Endothelial cell of hepatic sinusoid (primary cell): ENCODE measurements around the gene NFIA.

Source experiments
- in situ Hi-C: cut with HindIII; loops from 2 replicates; pipeline ENCODE4 v1.10.0; 2017; ENCODE audit warnings: low sequenced_read_pairs

The NFIA gene

DNA sequence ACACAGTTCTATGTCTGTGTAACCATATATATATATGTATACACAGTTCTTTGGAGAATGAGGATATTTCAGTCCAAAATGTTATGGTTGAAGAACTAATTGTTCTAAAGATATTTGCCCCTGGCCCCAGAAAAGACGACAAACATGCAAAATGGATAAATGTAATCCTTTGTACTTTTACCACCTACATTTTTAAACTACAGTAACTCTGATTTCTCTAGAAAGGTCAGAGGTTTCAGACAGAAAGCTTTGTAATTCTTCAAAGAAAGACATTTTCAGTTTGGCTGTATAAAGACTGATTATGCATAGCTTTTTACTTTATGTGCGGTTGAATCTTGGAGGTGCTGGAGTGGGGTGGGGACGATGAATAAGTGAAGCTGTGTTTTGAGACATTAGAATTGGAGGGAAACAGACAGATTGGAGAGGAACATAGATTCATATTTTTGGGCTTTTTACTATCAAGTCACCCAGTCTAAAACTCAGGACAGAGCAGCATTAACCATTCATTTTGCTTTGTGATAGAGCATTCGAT is 16.6 kb downstream of the NFIA start:
- in situ Hi-C loops = no loop called here

- in situ Hi-C loops = loop anchor here (5.0 kb wide), 1 partner anchor 62 kb away; no protein-coding TSS in a partner anchor
Observed at GRCh38 chr1:61100578-61100977, 18.2 kb downstream of the NFIA start.

DNA sequence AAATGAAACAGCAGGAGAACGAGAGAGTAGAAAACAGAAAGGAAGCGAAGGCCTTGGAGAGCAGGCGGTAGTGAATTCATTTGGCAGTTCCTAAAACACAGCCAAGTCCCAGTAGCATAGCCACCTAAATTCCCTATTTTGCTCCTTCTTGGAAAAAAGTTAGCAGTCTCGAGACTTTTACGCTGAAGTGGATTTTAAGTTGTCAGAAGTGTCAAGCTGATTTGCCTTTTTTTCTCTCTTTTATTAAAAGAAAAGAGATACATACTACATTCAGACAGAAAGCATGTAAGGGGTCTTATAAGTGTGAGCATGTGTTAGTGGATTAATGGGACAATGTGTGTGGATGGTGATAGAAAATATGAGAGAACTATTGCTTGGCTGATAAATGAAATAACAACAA is 19.2 kb downstream of the NFIA start:
- in situ Hi-C loops = loop anchor here (5.0 kb wide), 1 partner anchor 61 kb away; no protein-coding TSS in a partner anchor

DNA sequence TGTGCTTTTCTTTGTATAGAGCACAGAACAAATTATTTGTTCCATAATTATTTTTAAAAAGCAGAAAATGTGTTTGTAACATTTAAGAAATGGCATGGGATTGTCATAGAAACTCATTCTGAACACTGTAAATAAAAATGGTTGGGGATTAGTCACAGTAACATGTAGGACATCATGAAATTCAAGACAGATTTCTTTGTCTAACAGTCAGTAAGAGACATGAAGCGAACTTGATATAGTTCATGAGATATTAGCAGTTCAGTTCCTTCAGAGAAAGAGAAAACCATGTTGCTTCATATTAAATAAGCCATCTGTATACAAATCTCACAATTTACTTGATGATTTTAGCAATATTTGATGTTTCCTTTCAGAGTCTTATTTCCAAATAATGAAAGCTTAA is 19.7 kb downstream of the NFIA start:
- in situ Hi-C loops = loop anchor here (5.0 kb wide), 1 partner anchor 60 kb away; no protein-coding TSS in a partner anchor

DNA sequence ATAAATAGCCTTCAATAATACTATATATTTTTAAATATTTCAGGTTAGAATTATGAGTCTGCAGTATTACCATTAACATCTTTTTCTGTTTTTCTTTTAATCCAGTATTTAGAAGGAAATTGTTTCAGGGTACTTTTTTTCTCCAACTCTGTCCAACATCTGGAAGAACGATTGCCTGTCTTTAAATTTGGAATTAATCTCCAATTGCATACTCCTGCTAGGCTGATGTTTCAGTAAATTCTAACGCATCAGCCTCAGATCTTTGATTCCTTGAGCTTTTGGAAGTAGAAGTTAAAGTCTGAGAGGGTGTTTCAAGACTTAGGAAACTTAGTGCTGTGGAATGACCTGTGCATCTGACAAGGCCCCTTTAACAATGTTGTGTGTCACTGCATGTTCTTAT is 20.3 kb downstream of the NFIA start:
- in situ Hi-C loops = loop anchor here (5.0 kb wide), 1 partner anchor 60 kb away; no protein-coding TSS in a partner anchor

- in situ Hi-C loops = loop anchor here (5.0 kb wide), 1 partner anchor 58 kb away; no protein-coding TSS in a partner anchor
Observed at GRCh38 chr1:61104220-61104671, 21.9 kb downstream of the NFIA start.

DNA sequence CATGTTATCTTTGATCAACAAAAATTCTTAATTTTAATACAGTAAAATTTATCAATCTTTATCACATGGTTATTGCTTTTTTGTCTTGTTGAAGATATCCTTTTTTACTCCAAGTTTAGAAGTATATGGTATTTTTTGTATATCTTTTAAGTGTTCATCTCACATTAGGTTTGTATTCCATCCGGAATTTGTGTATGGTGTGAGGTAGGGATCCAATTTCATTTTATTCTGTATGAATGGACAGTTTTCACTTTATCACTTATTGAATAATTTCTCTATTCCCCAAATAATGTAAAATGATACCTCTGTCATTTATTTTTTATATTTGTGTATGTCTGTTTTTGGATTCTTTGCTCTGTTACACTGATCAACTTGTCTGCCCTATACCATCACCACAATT is 25.3 kb downstream of the NFIA start:
- in situ Hi-C loops = no loop called here

DNA sequence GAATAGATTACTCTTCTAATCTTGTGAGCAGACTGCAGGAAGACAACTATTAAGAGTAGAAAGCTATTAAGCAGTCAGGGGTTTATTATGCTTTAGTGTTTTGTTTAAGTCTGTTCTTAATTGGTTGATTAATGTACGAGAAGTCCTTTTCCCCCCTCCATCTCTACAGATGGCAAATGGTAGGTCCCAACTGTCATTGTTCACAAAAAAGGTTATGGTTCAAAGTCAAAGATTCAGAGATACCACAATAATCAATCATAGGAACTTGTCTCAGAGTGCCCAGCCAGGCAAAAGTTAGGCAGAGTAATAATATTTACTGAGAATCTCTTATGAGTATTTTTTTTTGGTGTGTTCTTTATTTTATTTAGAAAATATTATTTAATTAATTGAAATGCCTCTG is 26.8 kb downstream of the NFIA start:
- in situ Hi-C loops = no loop called here

DNA sequence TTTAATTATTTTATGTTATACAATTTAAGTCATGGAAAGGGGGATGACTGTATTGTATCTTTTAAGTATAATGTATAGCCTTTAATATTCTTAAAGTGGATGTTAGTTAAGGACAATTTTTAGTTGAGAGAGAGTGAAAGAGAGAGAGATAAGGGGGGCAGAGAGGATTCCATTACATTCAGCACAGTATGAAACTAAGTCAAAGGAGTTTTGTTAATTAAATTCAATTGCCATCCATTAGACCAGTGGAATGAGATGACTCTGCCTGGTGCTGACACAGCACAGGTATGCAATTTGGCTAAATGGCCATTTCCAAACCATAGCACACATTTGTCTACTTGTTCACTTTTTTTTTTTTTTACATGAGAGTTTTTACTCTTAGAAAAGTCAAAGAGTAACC is 27.5 kb downstream of the NFIA start:
- in situ Hi-C loops = no loop called here

- in situ Hi-C loops = no loop called here
Observed at GRCh38 chr1:61110554-61110953, 28.2 kb downstream of the NFIA start.

GRCh38 chr1:61111084-61112004 is 29.0 kb downstream of the NFIA start:
- in situ Hi-C loops = no loop called here

- in situ Hi-C loops = no loop called here
Observed at GRCh38 chr1:61114178-61114870, 32.0 kb downstream of the NFIA start.

GRCh38 chr1:61115436-61115835 is 33.1 kb downstream of the NFIA start:
- in situ Hi-C loops = no loop called here

DNA sequence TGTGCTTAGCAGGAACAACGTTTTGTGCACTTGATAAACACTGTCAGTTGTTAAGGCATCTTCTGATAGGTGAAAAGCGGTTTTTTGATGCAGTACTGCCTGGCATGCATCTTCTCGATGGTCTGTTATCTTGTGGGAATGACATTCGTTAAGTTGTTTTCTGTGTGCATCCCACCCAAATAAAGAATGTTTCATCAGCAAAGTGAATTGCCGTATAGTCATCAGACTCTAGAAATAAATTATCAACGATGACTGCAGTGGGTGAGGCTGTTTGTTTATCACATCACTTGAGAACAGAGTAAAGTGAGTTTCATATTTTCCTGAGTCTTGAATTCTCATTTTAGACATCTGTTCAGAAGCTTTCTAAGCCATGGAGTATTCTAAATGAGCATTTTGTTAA is 34.1 kb downstream of the NFIA start:
- in situ Hi-C loops = no loop called here

- in situ Hi-C loops = no loop called here
Observed at GRCh38 chr1:61117283-61117682, 34.9 kb downstream of the NFIA start.

DNA sequence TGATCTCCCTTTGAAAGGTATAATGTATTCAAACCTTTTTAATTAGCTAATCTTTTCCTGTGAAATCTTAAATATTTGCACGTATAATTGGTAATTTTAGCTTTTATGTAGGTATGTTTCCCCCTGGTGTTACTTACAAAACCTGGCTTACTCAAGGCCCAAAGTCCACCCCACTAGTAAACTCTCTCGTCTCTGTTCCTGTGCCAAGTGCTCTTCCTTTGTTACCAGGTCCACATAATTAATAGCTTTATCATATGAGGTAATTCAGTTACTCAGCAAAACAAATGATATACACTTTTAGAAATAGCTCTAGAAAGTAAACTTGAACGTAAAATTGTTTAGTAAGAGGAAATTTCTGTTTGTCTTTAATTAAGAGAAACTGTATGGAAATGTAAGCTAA is 36.7 kb downstream of the NFIA start:
- in situ Hi-C loops = no loop called here

DNA sequence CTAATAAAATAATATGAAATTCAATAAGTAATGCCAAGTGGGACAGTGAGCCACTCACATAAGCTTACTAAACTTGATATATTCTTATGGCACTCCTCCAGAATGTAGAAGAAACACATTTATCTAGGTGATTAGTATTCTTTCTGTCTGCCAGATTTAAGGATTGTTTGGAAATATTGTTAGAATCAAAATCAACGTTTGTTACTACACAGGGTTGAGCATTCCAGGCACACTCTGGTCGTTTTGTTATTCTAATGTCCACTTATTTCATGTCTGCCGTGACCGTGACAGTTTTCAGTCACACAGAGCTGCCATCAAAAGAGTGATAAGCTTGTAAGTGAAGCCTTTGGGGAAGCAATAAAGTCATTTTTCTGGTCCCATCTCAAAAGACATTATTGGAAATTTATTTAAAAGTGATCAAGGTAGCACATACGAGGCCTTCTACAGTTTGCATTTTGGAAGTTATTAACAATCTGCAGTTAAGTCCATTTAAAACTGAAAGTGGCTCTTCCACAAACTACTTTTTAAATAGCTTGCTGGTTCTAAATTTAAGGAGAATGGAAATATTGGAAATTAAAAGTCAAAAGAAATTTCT is 38.0 kb downstream of the NFIA start:
- in situ Hi-C loops = no loop called here

- in situ Hi-C loops = no loop called here
Observed at GRCh38 chr1:61120998-61121397, 38.6 kb downstream of the NFIA start.

DNA sequence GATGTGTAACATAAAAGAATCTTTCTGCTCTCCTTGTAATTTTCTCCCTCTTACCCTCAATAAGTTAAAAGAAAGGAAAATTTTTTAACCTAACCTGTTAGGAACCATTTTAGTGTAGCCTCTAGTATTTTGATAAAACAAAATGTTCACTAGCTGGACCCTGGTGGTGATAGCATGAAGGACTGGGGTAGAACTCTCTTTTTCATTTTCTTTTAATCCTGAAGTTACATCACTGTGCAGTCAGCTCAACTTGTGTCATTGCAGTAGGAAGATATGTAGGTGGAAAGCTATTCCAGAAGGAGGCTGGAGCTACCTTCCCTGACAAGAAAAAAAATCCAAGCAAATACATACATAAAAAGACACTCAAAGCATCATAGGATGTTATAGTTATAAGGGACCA is 39.3 kb downstream of the NFIA start:
- in situ Hi-C loops = no loop called here

DNA sequence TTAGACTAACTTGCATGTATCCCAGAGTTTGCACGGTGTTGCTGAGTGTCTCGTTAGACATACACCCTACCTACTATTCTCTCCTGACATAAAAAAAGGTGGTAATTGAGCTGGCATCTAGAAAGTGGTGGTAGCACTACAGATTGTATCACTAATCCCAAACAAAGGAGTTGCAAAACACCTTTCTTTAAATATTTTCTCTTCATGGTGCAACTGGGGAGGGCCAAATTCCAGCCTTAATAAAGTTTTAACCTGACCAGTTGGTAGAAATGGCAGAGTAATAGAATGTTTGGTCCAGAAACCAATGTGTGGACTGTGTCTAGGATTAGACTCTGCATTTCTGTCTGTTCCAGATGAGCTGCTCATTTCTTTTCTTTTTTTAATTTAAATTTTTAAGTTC is 40.0 kb downstream of the NFIA start:
- in situ Hi-C loops = no loop called here

DNA sequence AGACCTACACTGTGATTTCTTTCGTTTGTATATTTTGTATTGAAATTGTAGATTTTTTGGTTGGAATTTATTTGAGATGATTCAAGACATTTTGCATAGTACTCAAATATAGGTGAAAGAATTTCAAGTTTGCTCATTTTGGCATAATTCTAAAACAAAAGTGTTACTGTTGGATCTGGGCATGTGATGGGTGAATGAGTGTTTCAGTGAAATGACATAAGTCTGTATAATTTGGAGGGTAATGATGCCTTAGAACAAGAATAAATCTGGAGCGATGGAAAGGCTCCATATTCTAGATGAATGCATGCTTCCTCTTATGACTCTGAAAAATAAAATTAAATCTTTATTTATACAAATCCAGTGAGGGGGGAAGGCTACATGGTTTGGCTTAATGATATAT is 41.0 kb downstream of the NFIA start:
- in situ Hi-C loops = no loop called here
